ENCODE data around the gene SLC35F3. TPM values are rescaled to one million over a fixed set of nuclear protein-coding genes. Genes with fewer than 3 reads are reported as not detected.

SLC35F3 gene
- total RNA-seq, 6 experiments from 2014 or later = 0.26 to 0.58 (median 0.46) TPM

- no peak overlapping the region for H3K4me3 Mint-ChIP-seq
- no peaks in the 10 kb centered on the region for H3K4me1 Mint-ChIP-seq (ENCODE audit: low read depth)
- DNase-seq = no peak
- TF ChIP-seq CTCF (IDR thresholded peaks at IDR 0.05) = no peak
- no peak overlapping the region for H3K27ac Mint-ChIP-seq
- H3K36me3 Mint-ChIP-seq (ENCODE audit: low read depth) = no peaks in the 10 kb centered on the region
- peaks cover 2% of the 10 kb centered on the region; the same call in 1 of the 2 replicates for H3K27me3 Mint-ChIP-seq (ENCODE audit: insufficient read depth)
- peaks cover 24% of the 10 kb centered on the region for H3K9me3 Mint-ChIP-seq
Observed at GRCh38 chr1:234091065-234091401, 186.6 kb downstream of the SLC35F3 start.

GRCh38 chr1:234091876-234092275 lies 187.4 kb downstream of the SLC35F3 start:
- TF ChIP-seq CTCF (IDR thresholded peaks at IDR 0.05) = no peak
- H3K9me3 Mint-ChIP-seq = peaks cover 24% of the 10 kb centered on the region
- H3K36me3 Mint-ChIP-seq (ENCODE audit: low read depth) = no peaks in the 10 kb centered on the region
- no peaks in the 10 kb centered on the region for H3K4me1 Mint-ChIP-seq (ENCODE audit: low read depth)
- DNase-seq = no peak
- H3K27ac Mint-ChIP-seq = no peak overlapping the region
- H3K27me3 Mint-ChIP-seq (ENCODE audit: insufficient read depth) = peaks cover 2% of the 10 kb centered on the region; the same call in 1 of the 2 replicates
- H3K4me3 Mint-ChIP-seq = no peak overlapping the region

GRCh38 chr1:234093107-234093506 lies 188.6 kb downstream of the SLC35F3 start:
- Mint-ChIP-seq H3K4me1 (ENCODE audit: low read depth) (no peaks in the 10 kb centered on the region), H3K4me3 (no peak overlapping the region), H3K27me3 (ENCODE audit: insufficient read depth) (peaks cover 2% of the 10 kb centered on the region; the same call in 1 of the 2 replicates), H3K36me3 (ENCODE audit: low read depth) (no peaks in the 10 kb centered on the region), H3K27ac (no peak overlapping the region), H3K9me3 (peaks cover 24% of the 10 kb centered on the region)
- no peak for TF ChIP-seq CTCF (IDR thresholded peaks at IDR 0.05)
- DNase-seq = no peak

GRCh38 chr1:234093741-234094140 lies 189.3 kb downstream of the SLC35F3 start:
- Mint-ChIP-seq H3K4me1 (ENCODE audit: low read depth) (no peaks in the 10 kb centered on the region), H3K27ac (no peak overlapping the region), H3K36me3 (ENCODE audit: low read depth) (no peaks in the 10 kb centered on the region), H3K9me3 (peaks cover 24% of the 10 kb centered on the region), H3K27me3 (ENCODE audit: insufficient read depth) (peaks cover 2% of the 10 kb centered on the region; the same call in 1 of the 2 replicates), H3K4me3 (no peak overlapping the region)
- no peak for TF ChIP-seq CTCF (IDR thresholded peaks at IDR 0.05)
- no peak for DNase-seq

GRCh38 chr1:234094172-234094571 lies 189.7 kb downstream of the SLC35F3 start:
- H3K27ac Mint-ChIP-seq = no peak overlapping the region
- peaks cover 2% of the 10 kb centered on the region; the same call in 1 of the 2 replicates for H3K27me3 Mint-ChIP-seq (ENCODE audit: insufficient read depth)
- H3K36me3 Mint-ChIP-seq (ENCODE audit: low read depth) = no peaks in the 10 kb centered on the region

More at GRCh38 chr1:234094172-234094571, 189.7 kb downstream of the SLC35F3 start:
- Mint-ChIP-seq H3K4me1 (ENCODE audit: low read depth) (no peaks in the 10 kb centered on the region), H3K4me3 (no peak overlapping the region), H3K9me3 (peaks cover 23% of the 10 kb centered on the region)
- no peak for TF ChIP-seq CTCF (IDR thresholded peaks at IDR 0.05)
- no peak for DNase-seq
